H1 (cell line): Measurements from ENCODE around the gene GALNTL6. TPM values are rescaled to one million over a fixed set of nuclear protein-coding genes. Genes with fewer than 3 reads are reported as not detected.

Experiments used
- CTCF ChIA-PET: fragments of 300-600 bp; sonication (Branson Sonifier 250); formaldehyde crosslinking; loops from one replicate; lab custom pipeline; 2021; ENCODE audit not compliant: partially characterized antibody; lab: Charles Lee
- POLR2A ChIA-PET: fragments of 300-600 bp; sonication (Branson Sonifier 250); formaldehyde crosslinking; loops from one replicate; lab custom pipeline; 2021; ENCODE audit warnings: inconsistent platforms; ENCODE audit not compliant: partially characterized antibody; lab: Charles Lee
- DNase-seq, 2 experiments: peaks; one replicate each; pipeline versions ENCODE4 v3.0.0 to v3.0.0-alpha.2; 2010 to 2022; ENCODE audit warnings: low spot score in 2 of 2, low read depth in 1 of 2, mixed read lengths in 1 of 2
- FAIRE-seq: peaks from 2 replicates; lab custom pipeline; 2011; peaks lifted over from hg19 to GRCh38; lab: Jason Lieb, UNC
- H2AFZ ChIP-seq: 2 replicates; pipeline ENCODE4 v1.8.1; 2012; ENCODE audit warnings: low read length, inconsistent platforms
- H2AK5ac ChIP-seq: 2 replicates; pipeline ENCODE4 v1.6.1; 2013; ENCODE audit warnings: low read depth, low read length
- H2BK120ac ChIP-seq: replicated peaks from 2 replicates; pipeline ENCODE3; 2013; ENCODE audit warnings: low read depth, low read length, inconsistent platforms
- H2BK12ac ChIP-seq: 2 replicates; pipeline ENCODE4 v1.6.1; 2013; ENCODE audit warnings: low read depth, low read length
- H2BK15ac ChIP-seq: 2 replicates; pipeline ENCODE4 v1.6.1; 2013; ENCODE audit warnings: low read length
- H2BK20ac ChIP-seq: 2 replicates; pipeline ENCODE4 v1.6.1; 2013; ENCODE audit warnings: low read length
- H2BK5ac ChIP-seq: 2 replicates; pipeline ENCODE4 v1.6.1; 2013; ENCODE audit warnings: low read depth, low read length
- H3K14ac ChIP-seq: 2 replicates; pipeline ENCODE4 v1.6.1; 2013; ENCODE audit warnings: inconsistent platforms; ENCODE audit not compliant: insufficient read length
- H3K18ac ChIP-seq: 2 replicates; pipeline ENCODE4 v1.6.1; 2013; ENCODE audit warnings: low read length; ENCODE audit errors: extremely low read depth
- H3K23ac ChIP-seq: 2 replicates; pipeline ENCODE4 v1.6.1; 2013; ENCODE audit warnings: inconsistent platforms; ENCODE audit not compliant: insufficient read length
- H3K23me2 ChIP-seq: 2 replicates; pipeline ENCODE4 v1.6.1; 2013; ENCODE audit warnings: low read depth, low read length
- H3K27ac ChIP-seq: 2 replicates; pipeline ENCODE4 v1.6.1; 2011; ENCODE audit warnings: low read depth, low read length, inconsistent platforms
- H3K27me3 ChIP-seq, 4 experiments: replicated peaks in 1 of 4; 1 replicate in 1 of 4; 2 replicates in 3 of 4; pipeline versions ENCODE4 v1.6.1 to v1.8.1; 2011 to 2013; ENCODE audit warnings: low read length in 3 of 4, mild to moderate bottlenecking in 3 of 4, inconsistent platforms in 2 of 4, mixed read lengths in 2 of 4, moderate library complexity in 1 of 4; ENCODE audit not compliant: control insufficient read depth in 3 of 4, insufficient read depth in 3 of 4; ENCODE audit errors: extremely low read depth in 1 of 4
- H3K36me3 ChIP-seq, 4 experiments: 2 replicates each; pipeline versions ENCODE4 v1.6.1 to v1.8.1; 2011 to 2013; ENCODE audit warnings: mild to moderate bottlenecking in 4 of 4, low read length in 3 of 4, moderate library complexity in 2 of 4, control low read depth in 1 of 4, inconsistent platforms in 1 of 4; ENCODE audit not compliant: insufficient read depth in 4 of 4, control insufficient read depth in 2 of 4
- H3K4ac ChIP-seq: replicated peaks from 2 replicates; pipeline ENCODE3; 2013; ENCODE audit warnings: low read length, low read depth, mixed read lengths, inconsistent platforms; ENCODE audit not compliant: insufficient read length
- H3K4me1 ChIP-seq, 4 experiments: replicated peaks in 1 of 4; 1 replicate in 1 of 4; 2 replicates in 3 of 4; pipeline versions ENCODE4 v1.6.1 to v1.8.1; 2011 to 2013; ENCODE audit warnings: low read length in 3 of 4, inconsistent platforms in 2 of 4, mixed read lengths in 1 of 4; ENCODE audit not compliant: insufficient read depth in 4 of 4, control insufficient read depth in 3 of 4
- H3K4me2 ChIP-seq, 2 experiments: 2 replicates each; pipeline versions ENCODE4 v1.6.1 to v1.8.1; 2011 to 2013; ENCODE audit warnings: low read depth in 2 of 2, low read length in 2 of 2, control low read depth in 1 of 2, inconsistent platforms in 1 of 2, mild to moderate bottlenecking in 1 of 2; ENCODE audit not compliant: insufficient read depth in 1 of 2
- H3K4me3 ChIP-seq, 4 experiments: fragments of 200-600, 300-600 bp in 1 of 4; sonication (generic), shearing (Covaris generic), sonication (Bioruptor Twin) in 1 of 4; 2 replicates each; pipeline versions ENCODE4 v1.5.1 to v1.8.1; 2011 to 2016; ENCODE audit warnings: low read length in 4 of 4, low read depth in 3 of 4, control low read depth in 2 of 4, inconsistent platforms in 2 of 4, mild to moderate bottlenecking in 2 of 4, mixed read lengths in 1 of 4, moderate library complexity in 1 of 4; ENCODE audit not compliant: insufficient read depth in 2 of 4; ENCODE audit errors: extremely low read depth in 1 of 4
- H3K56ac ChIP-seq: replicated peaks from 2 replicates; pipeline ENCODE3; 2013; ENCODE audit warnings: low read depth, mild to moderate bottlenecking, mixed read lengths, low read length, inconsistent platforms; ENCODE audit not compliant: insufficient read length
- H3K79me1 ChIP-seq: 2 replicates; pipeline ENCODE4 v1.6.1; 2013; ENCODE audit warnings: low read depth, low read length, control low read depth
- H3K79me2 ChIP-seq, 2 experiments: 2 replicates each; pipeline versions ENCODE4 v1.6.1 to v1.8.1; 2012 to 2013; ENCODE audit warnings: low read length in 2 of 2, mild to moderate bottlenecking in 2 of 2, inconsistent platforms in 1 of 2; ENCODE audit not compliant: insufficient read depth in 2 of 2, control insufficient read depth in 1 of 2
- H3K9ac ChIP-seq, 4 experiments: replicated peaks in 1 of 4; 1 replicate in 1 of 4; 2 replicates in 3 of 4; pipeline versions ENCODE4 v1.6.1 to v1.8.1; 2011 to 2013; ENCODE audit warnings: low read depth in 3 of 4, low read length in 3 of 4, control low read depth in 2 of 4, mild to moderate bottlenecking in 2 of 4, moderate library complexity in 2 of 4, inconsistent platforms in 1 of 4; ENCODE audit errors: extremely low read depth in 1 of 4
- H3K9me3 ChIP-seq, 2 experiments: 2 replicates each; pipeline versions ENCODE4 v1.6.1 to v1.8.1; 2012 to 2013; ENCODE audit warnings: mild to moderate bottlenecking in 2 of 2, moderate library complexity in 2 of 2, control low read depth in 1 of 2, inconsistent platforms in 1 of 2, low read depth in 1 of 2, low read length in 1 of 2, mixed read lengths in 1 of 2; ENCODE audit not compliant: insufficient read depth in 2 of 2
- H4K20me1 ChIP-seq, 2 experiments: replicated peaks in 1 of 2; 2 replicates each; pipeline versions ENCODE3 to v1.8.1; 2011 to 2013; ENCODE audit warnings: inconsistent platforms in 2 of 2, low read length in 2 of 2, mild to moderate bottlenecking in 1 of 2; ENCODE audit not compliant: insufficient read depth in 2 of 2, control insufficient read depth in 1 of 2
- H4K5ac ChIP-seq: 2 replicates; pipeline ENCODE4 v1.6.1; 2013; ENCODE audit warnings: low read length, low read depth, mixed read lengths, inconsistent platforms; ENCODE audit not compliant: insufficient read length
- H4K8ac ChIP-seq: 2 replicates; pipeline ENCODE4 v1.8.0; 2013; ENCODE audit warnings: mild to moderate bottlenecking, moderate library complexity, low read length, inconsistent platforms; ENCODE audit not compliant: insufficient read depth; ENCODE audit errors: extremely low read depth
- H4K91ac ChIP-seq: replicated peaks from 2 replicates; pipeline ENCODE3; 2013; ENCODE audit warnings: low read length, mixed read lengths, inconsistent platforms; ENCODE audit not compliant: insufficient read length
- ASH2L ChIP-seq: fragments of 200-600, 300-600 bp; sonication (generic); IDR thresholded peaks from one replicate; pipeline ENCODE4 v1.7.1; 2017; ENCODE audit warnings: low read length
- GABPA ChIP-seq: IDR thresholded peaks from 2 replicates; pipeline ENCODE4 v1.6.1; 2011; ENCODE audit warnings: mild to moderate bottlenecking, low read length, moderate library complexity, borderline replicate concordance; ENCODE audit not compliant: insufficient read depth
- GTF2F1 ChIP-seq: IDR thresholded peaks from 2 replicates; pipeline ENCODE4 v1.6.1; 2012; ENCODE audit warnings: low read depth, low read length, improper control_type of control experiment, borderline replicate concordance
- HDAC6 ChIP-seq: IDR thresholded peaks from one replicate; pipeline ENCODE4 v1.7.1; 2012; ENCODE audit warnings: low read depth, mild to moderate bottlenecking, inconsistent platforms, low read length, moderate library complexity
- POLR2AphosphoS5 ChIP-seq: IDR thresholded peaks from 2 replicates; pipeline ENCODE4 v1.6.1; 2011; ENCODE audit warnings: low read depth, low read length
- WGBS, 2 experiments: shearing (Covaris generic) in 1 of 2; methylation state at CpG; one replicate each; pipeline versions ENCODE4 v1.1.6 to v1.1.7; 2013 to 2015; ENCODE audit warnings: low lambda C conversion rate in 2 of 2, mixed read lengths in 2 of 2, inconsistent platforms in 1 of 2, low coverage in 1 of 2, missing lambda C conversion rate in 1 of 2; ENCODE audit not compliant: insufficient replicate concordance in 2 of 2, insufficient coverage in 1 of 2, insufficient read length in 1 of 2; ENCODE audit errors: extremely low coverage in 1 of 2, missing lambda C conversion rate in 1 of 2; 5-methylcytosine and 5-hydroxymethylcytosine counted together
- polyA plus RNA-seq, 7 experiments: library from polyadenylated mRNA; depleted of rRNA in 3 of 7; stranded (reverse) in 5 of 7; unstranded in 2 of 7; fragments of >200 nt in 5 of 7; fragments of 200-250 nt in 2 of 7; gene quantifications; 1 replicate in 5 of 7; 2 replicates in 1 of 7; 4 replicates in 1 of 7; pipeline versions ENCODE4 v1.2.1 to v1.2.3, GENCODE V29; 2011 to 2013; ENCODE audit warnings: missing spikeins in 2 of 7, mixed read lengths in 2 of 7
- total RNA-seq: library from RNA; stranded (reverse); fragmentation: NEBNext Ultra II Directional; extraction: Animal tissue kit (Norgen Biotek cat#: 25700); gene quantifications from 2 replicates; pipeline ENCODE4 v1.2.1, GENCODE V29; 2021

GALNTL6 gene
- total and polyA plus RNA-seq, 2 of the 8 experiments (the other 6 are each of a cell fraction or from before 2014, with no cell fraction given) = 0.03 to 0.32 TPM

- Histone ChIP-seq H2AFZ (no peak overlapping the region), H2BK15ac (no peak overlapping the region), H2AK5ac (no peak overlapping the region), H3K56ac (no peak overlapping the region), H3K9ac (no peak overlapping the region), H3K36me3 (no peaks in the 10 kb centered on the region), H3K4ac (no peak overlapping the region), H2BK120ac (no peak overlapping the region), H3K18ac (no peak overlapping the region), H4K8ac (no peak overlapping the region), H3K23me2 (no peaks in the 10 kb centered on the region), H3K4me1 (no peaks in the 10 kb centered on the region), H3K4me2 (no peak overlapping the region), H4K5ac (no peak overlapping the region), H2BK12ac (no peak overlapping the region), H4K91ac (no peak overlapping the region), H3K4me3 (no peak overlapping the region), H2BK20ac (no peak overlapping the region), H3K79me1 (no peaks in the 10 kb centered on the region), H3K9me3 (no peaks in the 10 kb centered on the region; a peak in 1 of 4 replicates), H3K27me3 (no peaks in the 10 kb centered on the region), H2BK5ac (no peak overlapping the region), H3K79me2 (no peaks in the 10 kb centered on the region), H4K20me1 (no peaks in the 10 kb centered on the region), H3K23ac (no peak overlapping the region), H3K14ac (no peak overlapping the region), H3K27ac (no peak overlapping the region)
- FAIRE-seq (no peak), DNase-seq (no peak)
- CTCF ChIA-PET = interaction anchor here (0.6 to 1.4 kb wide), 3 partner anchors 9 to 52 kb away, joined by 3 read pairs; no protein-coding TSS in a partner anchor
- WGBS, 2 experiments = 94% methylated on average over 2 of the region's 2 CpGs; no CpG with 5 or more reads in 1 of the 2 experiments
- no peak for TF ChIP-seq POLR2AphosphoS5
- TF ChIP-seq GABPA = no peak
- no peak for TF ChIP-seq GTF2F1
- TF ChIP-seq HDAC6 = no peak
- TF ChIP-seq ASH2L = no peak
- POLR2A ChIA-PET = no interaction called here
Observed at GRCh38 chr4:172686021-172686420, 872.8 kb downstream of the GALNTL6 start.
